Uterus (tissue), 2 donors: ENCODE measurements around the gene HMGXB3.

Experiments
- POLR2A ChIP-seq, 2 donors: fragments of 450-650 bp; IDR thresholded peaks; one replicate each; pipeline ENCODE4 v1.6.1; 2016; ENCODE audit warnings: antibody characterized with exemption in 2 of 2, mild to moderate bottlenecking in 1 of 2, moderate library complexity in 1 of 2
- TF ChIP-seq, protein P1 (sequence below), 4 experiments: fragments of 200-600 bp in 2 of 4; fragments of 450-650 bp in 2 of 4; sonication (generic) in 2 of 4; IDR thresholded peaks; one replicate each; pipeline ENCODE4 v1.5.1; 2016 to 2019; ENCODE audit warnings: antibody characterized with exemption in 4 of 4, mild to moderate bottlenecking in 2 of 4, moderate library complexity in 1 of 4

DNA sequence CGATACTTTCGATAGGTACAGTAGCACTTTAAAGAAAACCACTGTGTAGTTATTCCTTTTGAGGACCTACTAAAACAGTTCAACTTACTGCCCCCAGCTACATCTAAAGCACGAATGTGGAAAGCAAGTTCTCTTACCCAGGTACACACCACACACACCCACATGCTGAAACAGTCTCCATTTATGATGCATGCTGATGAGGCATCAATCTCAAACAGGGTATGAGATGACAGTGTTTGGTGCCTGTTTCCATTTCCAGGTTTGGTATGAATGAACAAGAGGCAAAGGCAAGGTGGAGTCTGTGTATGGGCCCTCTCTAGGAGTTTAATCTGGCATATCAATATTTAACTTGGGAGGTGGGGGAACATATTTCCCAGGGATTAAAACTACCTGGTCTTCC, 13.9 kb downstream of the HMGXB3 start:
- TF ChIP-seq, protein P1, sequence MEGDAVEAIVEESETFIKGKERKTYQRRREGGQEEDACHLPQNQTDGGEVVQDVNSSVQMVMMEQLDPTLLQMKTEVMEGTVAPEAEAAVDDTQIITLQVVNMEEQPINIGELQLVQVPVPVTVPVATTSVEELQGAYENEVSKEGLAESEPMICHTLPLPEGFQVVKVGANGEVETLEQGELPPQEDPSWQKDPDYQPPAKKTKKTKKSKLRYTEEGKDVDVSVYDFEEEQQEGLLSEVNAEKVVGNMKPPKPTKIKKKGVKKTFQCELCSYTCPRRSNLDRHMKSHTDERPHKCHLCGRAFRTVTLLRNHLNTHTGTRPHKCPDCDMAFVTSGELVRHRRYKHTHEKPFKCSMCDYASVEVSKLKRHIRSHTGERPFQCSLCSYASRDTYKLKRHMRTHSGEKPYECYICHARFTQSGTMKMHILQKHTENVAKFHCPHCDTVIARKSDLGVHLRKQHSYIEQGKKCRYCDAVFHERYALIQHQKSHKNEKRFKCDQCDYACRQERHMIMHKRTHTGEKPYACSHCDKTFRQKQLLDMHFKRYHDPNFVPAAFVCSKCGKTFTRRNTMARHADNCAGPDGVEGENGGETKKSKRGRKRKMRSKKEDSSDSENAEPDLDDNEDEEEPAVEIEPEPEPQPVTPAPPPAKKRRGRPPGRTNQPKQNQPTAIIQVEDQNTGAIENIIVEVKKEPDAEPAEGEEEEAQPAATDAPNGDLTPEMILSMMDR (IDR thresholded peaks at IDR 0.05) = no peak
- TF ChIP-seq POLR2A (IDR thresholded peaks at IDR 0.05) = no peak
